NCI-H460 (cell line): ENCODE results near the gene NECTIN4. TPM values are rescaled to one million over a fixed set of nuclear protein-coding genes. Genes with fewer than 3 reads are reported as not detected.

ENCODE experiments used
- DNase-seq: peaks from one replicate; pipeline ENCODE4 v3.0.0-alpha.2; 2016; ENCODE audit warnings: low read depth; ENCODE audit errors: extremely low read depth
- total RNA-seq: library from RNA; depleted of rRNA; stranded (reverse); fragments of >200 nt; shearing (Covaris generic); gene quantifications from 2 replicates; pipeline ENCODE4 v1.2.3, GENCODE V29; 2014

The NECTIN4 gene
- total RNA-seq, 1 experiment from 2014 or later: 1.0 TPM

- no peak for DNase-seq
These were observed 24.6 kb upstream of the NECTIN4 start for GRCh38 chr1:161113915-161114314.

GRCh38 chr1:161111527-161111926, 22.2 kb upstream of the NECTIN4 start:
- no peak for DNase-seq

GRCh38 chr1:161111117-161111516, 21.8 kb upstream of the NECTIN4 start:
- DNase-seq: no peak

- DNase-seq: no peak
These were observed 17.1 kb upstream of the NECTIN4 start for GRCh38 chr1:161106431-161106830.

- no peak for DNase-seq
These were observed 11.2 kb upstream of the NECTIN4 start for GRCh38 chr1:161100556-161100955.

- no peak for DNase-seq
These were observed 9.9 kb upstream of the NECTIN4 start for GRCh38 chr1:161099090-161099802.

GRCh38 chr1:161098210-161099068, 9.1 kb upstream of the NECTIN4 start, which contains the start of gene KLHDC9:
Gene KLHDC9, plus strand, starts transcription at chr1:161098361. Its CDS starts 175 bp downstream, at chr1:161098536.
- DNase-seq: peak; percentile 71

- DNase-seq: no peak
These were observed 7.2 kb upstream of the NECTIN4 start for GRCh38 chr1:161096530-161096929.

GRCh38 chr1:161096015-161096414, 6.7 kb upstream of the NECTIN4 start:
- no peak for DNase-seq

GRCh38 chr1:161095230-161095629, 5.9 kb upstream of the NECTIN4 start:
- no peak for DNase-seq

GRCh38 chr1:161094481-161094880, 5.1 kb upstream of the NECTIN4 start:
- no peak for DNase-seq

- no peak for DNase-seq
These were observed 3.3 kb upstream of the NECTIN4 start for GRCh38 chr1:161092621-161093028.

GRCh38 chr1:161091796-161092507, 2.6 kb upstream of the NECTIN4 start:
- no peak for DNase-seq

GRCh38 chr1:161091093-161091492, 1.7 kb upstream of the NECTIN4 start:
- DNase-seq: no peak

GRCh38 chr1:161090617-161091016, 1.3 kb upstream of the NECTIN4 start:
- DNase-seq: no peak

- DNase-seq: no peak
These were observed 580 bp upstream of the NECTIN4 start for GRCh38 chr1:161089938-161090337.

- no peak for DNase-seq
These were observed 709 bp downstream of the NECTIN4 start for GRCh38 chr1:161088587-161089110.

- DNase-seq: no peak
These were observed 2.9 kb downstream of the NECTIN4 start for GRCh38 chr1:161086457-161086856.

GRCh38 chr1:161085165-161085564, 4.2 kb downstream of the NECTIN4 start:
- DNase-seq: no peak

- no peak for DNase-seq
These were observed 4.8 kb downstream of the NECTIN4 start for GRCh38 chr1:161084597-161084988.
